Caco-2 (cell line): ENCODE data around the gene DHRSX. TPM values are rescaled to one million over a fixed set of nuclear protein-coding genes. Genes with fewer than 3 reads are reported as not detected.
A peak's percentile ranks its signal among the peaks of the same experiment; 100 is the strongest.

Experiments
- BruUV-seq: library from RNA; stranded (reverse); fragments of 400-500 nt; replicated peaks from 2 replicates; lab custom pipeline; 2021; lab: Mats Ljungman, UMichigan
- CTCF ChIA-PET: fragments of 300-600 bp; sonication (Branson Sonifier 250); formaldehyde crosslinking; loops from one replicate; lab custom pipeline; 2022; ENCODE audit warnings: antibody characterized with exemption; lab: Charles Lee
- POLR2A ChIA-PET: fragments of 300-600 bp; sonication (Branson Sonifier 250); formaldehyde crosslinking; loops from one replicate; lab custom pipeline; 2022; ENCODE audit warnings: antibody characterized with exemption; lab: Charles Lee
- DNase-seq, 2 experiments: peaks; one replicate each; pipeline versions ENCODE4 v3.0.0 to v3.0.0-alpha.2; 2020 to 2022
- H3K27me3 ChIP-seq: replicated peaks from 2 replicates; pipeline ENCODE4 v1.6.0; 2011; ENCODE audit warnings: low read length; ENCODE audit not compliant: control insufficient read depth, insufficient read depth
- H3K36me3 ChIP-seq: 2 replicates; pipeline ENCODE4 v1.5.1; 2011; ENCODE audit warnings: low read length; ENCODE audit not compliant: control insufficient read depth, insufficient read depth
- H3K4me1 ChIP-seq: fragments of 250-450 bp; sonication (Bioruptor Pico); 2 replicates; pipeline ENCODE4 v1.5.1; 2020; ENCODE audit warnings: mild to moderate bottlenecking
- H3K4me3 ChIP-seq: 2 replicates; pipeline ENCODE4 v1.5.1; 2011; ENCODE audit warnings: low read depth, mild to moderate bottlenecking, control low read depth, low read length
- H3K9me3 ChIP-seq: fragments of 250-450 bp; sonication (Bioruptor Pico); 2 replicates; pipeline ENCODE4 v1.5.1; 2020; ENCODE audit warnings: mild to moderate bottlenecking, moderate library complexity
- H3K27ac Mint-ChIP-seq: one replicate; pipeline ENCODE4 v1.8.0; 2022; ENCODE audit warnings: mixed read lengths; ENCODE audit not compliant: unreplicated experiment
- H3K27me3 Mint-ChIP-seq: one replicate; pipeline ENCODE4 v1.8.0; 2022; ENCODE audit warnings: mixed read lengths; ENCODE audit not compliant: insufficient read depth, unreplicated experiment
- H3K36me3 Mint-ChIP-seq: one replicate; pipeline ENCODE4 v1.8.0; 2022; ENCODE audit warnings: mild to moderate bottlenecking, mixed read lengths; ENCODE audit not compliant: insufficient read depth, unreplicated experiment
- H3K4me1 Mint-ChIP-seq: one replicate; pipeline ENCODE4 v1.8.0; 2022; ENCODE audit warnings: low read depth, mixed read lengths; ENCODE audit not compliant: unreplicated experiment
- H3K4me3 Mint-ChIP-seq: one replicate; pipeline ENCODE4 v1.8.0; 2022; ENCODE audit warnings: mild to moderate bottlenecking, moderate library complexity, mixed read lengths; ENCODE audit not compliant: unreplicated experiment
- H3K9me3 Mint-ChIP-seq: one replicate; pipeline ENCODE4 v1.8.0; 2022; ENCODE audit warnings: mixed read lengths; ENCODE audit not compliant: unreplicated experiment
- CTCF ChIP-seq, 2 experiments: fragments of 200-600 bp in 1 of 2; IDR thresholded peaks; 1 replicate in 1 of 2; 2 replicates in 1 of 2; pipeline versions ENCODE4 v1.5.1 to v1.8.0; 2011 to 2022; ENCODE audit warnings: antibody characterized with exemption in 1 of 2, control low read depth in 1 of 2, inconsistent platforms in 1 of 2, low read depth in 1 of 2, low read length in 1 of 2, mild to moderate bottlenecking in 1 of 2, moderate library complexity in 1 of 2; ENCODE audit not compliant: insufficient read depth in 1 of 2, severe bottlenecking in 1 of 2, unreplicated experiment in 1 of 2
- intact Hi-C: fragments of 100-400 bp; cut with micrococcal nuclease; formaldehyde crosslinking; loops from one replicate; pipeline ENCODE4 v1.10.0; 2022; ENCODE audit not compliant: unreplicated experiment
- total RNA-seq: library from RNA; stranded (reverse); gene quantifications from 2 replicates; pipeline ENCODE4 v1.2.3, GENCODE V29; 2022

DHRSX gene
- total RNA-seq, 1 experiment from 2014 or later = 64.1 TPM

GRCh38 chrX:2408856-2409255 is 91.9 kb downstream of the DHRSX start:
- peaks cover 35% of the 10 kb centered on the region for H3K4me1 ChIP-seq
- Mint-ChIP-seq H3K27ac (peak overlapping the region; percentile 96), H3K4me1 (peaks cover 22% of the 10 kb centered on the region), H3K9me3 (no peaks in the 10 kb centered on the region), H3K4me3 (no peak overlapping the region), H3K27me3 (no peaks in the 10 kb centered on the region), H3K36me3 (peaks cover 65% of the 10 kb centered on the region)
- no peak for DNase-seq
- intact Hi-C loops = no loop called here
- no TSS peak for BruUV-seq
- no peak for TF ChIP-seq CTCF (IDR thresholded peaks at IDR 0.05; ENCODE audit: insufficient read depth in 1 of 2, low read depth in 1 of 2, low read length in 1 of 2, severe bottlenecking in 1 of 2, unreplicated experiment in 1 of 2)
- peaks cover 9% of the 10 kb centered on the region; the same call in 1 of the 2 replicates for H3K9me3 ChIP-seq
- H3K4me3 ChIP-seq = no peak overlapping the region
- H3K36me3 ChIP-seq = peaks cover 6% of the 10 kb centered on the region
- no peaks in the 10 kb centered on the region for H3K27me3 ChIP-seq
- CTCF ChIA-PET = no interaction called here
- POLR2A ChIA-PET = no interaction called here

- intact Hi-C loops = no loop called here
- H3K4me1 ChIP-seq = peaks cover 35% of the 10 kb centered on the region
- no peaks in the 10 kb centered on the region for H3K9me3 Mint-ChIP-seq
- peaks cover 6% of the 10 kb centered on the region for H3K36me3 ChIP-seq
- peaks cover 80% of the 10 kb centered on the region for H3K36me3 Mint-ChIP-seq
- H3K27ac Mint-ChIP-seq = no peak overlapping the region
- no peak for TF ChIP-seq CTCF (IDR thresholded peaks at IDR 0.05; ENCODE audit: insufficient read depth in 1 of 2, low read depth in 1 of 2, low read length in 1 of 2, severe bottlenecking in 1 of 2, unreplicated experiment in 1 of 2)
- H3K4me1 Mint-ChIP-seq = peaks cover 24% of the 10 kb centered on the region
- H3K4me3 ChIP-seq = no peak overlapping the region
- ChIA-PET CTCF (no interaction called here), POLR2A (no interaction called here)
- H3K27me3 Mint-ChIP-seq = no peaks in the 10 kb centered on the region
- H3K9me3 ChIP-seq = peaks cover 9% of the 10 kb centered on the region; the same call in 1 of the 2 replicates
- DNase-seq = no peak
- H3K27me3 ChIP-seq = no peaks in the 10 kb centered on the region
- no TSS peak for BruUV-seq
- H3K4me3 Mint-ChIP-seq = no peak overlapping the region
Observed at GRCh38 chrX:2406891-2407518, 93.8 kb downstream of the DHRSX start.

GRCh38 chrX:2404776-2405175 is 96.0 kb downstream of the DHRSX start:
- no peak overlapping the region for H3K4me3 Mint-ChIP-seq
- H3K4me1 ChIP-seq = peaks cover 13% of the 10 kb centered on the region
- H3K4me3 ChIP-seq = no peak overlapping the region
- H3K36me3 ChIP-seq = peaks cover 6% of the 10 kb centered on the region
- intact Hi-C loops = no loop called here
- no peaks in the 10 kb centered on the region for H3K27me3 ChIP-seq
- H3K4me1 Mint-ChIP-seq = peaks cover 17% of the 10 kb centered on the region
- H3K9me3 Mint-ChIP-seq = no peaks in the 10 kb centered on the region
- no TSS peak for BruUV-seq
- peaks cover 9% of the 10 kb centered on the region; the same call in 1 of the 2 replicates for H3K9me3 ChIP-seq
- TF ChIP-seq CTCF (IDR thresholded peaks at IDR 0.05; ENCODE audit: insufficient read depth in 1 of 2, low read depth in 1 of 2, low read length in 1 of 2, severe bottlenecking in 1 of 2, unreplicated experiment in 1 of 2) = no peak
- H3K27ac Mint-ChIP-seq = no peak overlapping the region
- no peak for DNase-seq
- peaks cover 70% of the 10 kb centered on the region for H3K36me3 Mint-ChIP-seq
- POLR2A ChIA-PET = no interaction called here
- CTCF ChIA-PET = no interaction called here
- no peaks in the 10 kb centered on the region for H3K27me3 Mint-ChIP-seq
